Stomach (tissue), 4 donors: ENCODE results near the gene IQSEC1.

ENCODE experiments used
- EP300 ChIP-seq: sonication (generic); formaldehyde crosslinking; IDR thresholded peaks from one replicate; pipeline ENCODE4 v1.6.1; 2017; ENCODE audit warnings: antibody characterized with exemption
- POLR2AphosphoS5 ChIP-seq, 3 donors: sonication (generic); formaldehyde crosslinking; IDR thresholded peaks; one replicate each; pipeline ENCODE4 v1.6.1; 2016; ENCODE audit warnings: antibody characterized with exemption in 3 of 3
- TF ChIP-seq, protein P1 (sequence below), 7 experiments: fragments of 450-650 bp in 4 of 7; fragments of 200-600 bp in 3 of 7; sonication (generic) in 3 of 7; IDR thresholded peaks; one replicate each; pipeline ENCODE4 v1.5.1; 2016 to 2019; ENCODE audit warnings: antibody characterized with exemption in 7 of 7, control low read depth in 2 of 7, mild to moderate bottlenecking in 1 of 7

DNA sequence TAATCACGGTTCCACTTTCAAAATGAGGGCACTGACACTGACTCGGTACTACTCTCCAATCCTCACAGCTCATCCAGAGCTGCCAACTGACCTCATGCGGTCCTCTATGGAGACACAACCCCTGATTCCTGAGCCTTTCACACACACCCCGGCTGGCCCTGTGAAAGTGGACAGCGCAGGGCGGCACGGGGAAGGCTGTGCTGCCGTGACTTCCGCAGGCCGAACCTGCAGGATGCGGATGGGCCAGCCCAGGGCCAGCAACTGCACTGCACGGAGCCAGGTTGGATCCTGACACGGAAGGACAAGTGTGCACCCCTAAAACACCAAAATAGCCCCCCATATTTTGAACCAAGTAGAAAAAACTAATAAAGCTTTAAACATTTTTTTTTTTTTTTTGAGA lies 41.0 kb downstream of the IQSEC1 start:
- TF ChIP-seq, protein P1, sequence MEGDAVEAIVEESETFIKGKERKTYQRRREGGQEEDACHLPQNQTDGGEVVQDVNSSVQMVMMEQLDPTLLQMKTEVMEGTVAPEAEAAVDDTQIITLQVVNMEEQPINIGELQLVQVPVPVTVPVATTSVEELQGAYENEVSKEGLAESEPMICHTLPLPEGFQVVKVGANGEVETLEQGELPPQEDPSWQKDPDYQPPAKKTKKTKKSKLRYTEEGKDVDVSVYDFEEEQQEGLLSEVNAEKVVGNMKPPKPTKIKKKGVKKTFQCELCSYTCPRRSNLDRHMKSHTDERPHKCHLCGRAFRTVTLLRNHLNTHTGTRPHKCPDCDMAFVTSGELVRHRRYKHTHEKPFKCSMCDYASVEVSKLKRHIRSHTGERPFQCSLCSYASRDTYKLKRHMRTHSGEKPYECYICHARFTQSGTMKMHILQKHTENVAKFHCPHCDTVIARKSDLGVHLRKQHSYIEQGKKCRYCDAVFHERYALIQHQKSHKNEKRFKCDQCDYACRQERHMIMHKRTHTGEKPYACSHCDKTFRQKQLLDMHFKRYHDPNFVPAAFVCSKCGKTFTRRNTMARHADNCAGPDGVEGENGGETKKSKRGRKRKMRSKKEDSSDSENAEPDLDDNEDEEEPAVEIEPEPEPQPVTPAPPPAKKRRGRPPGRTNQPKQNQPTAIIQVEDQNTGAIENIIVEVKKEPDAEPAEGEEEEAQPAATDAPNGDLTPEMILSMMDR (IDR thresholded peaks at IDR 0.05) = no peak
- no peak for TF ChIP-seq EP300
- TF ChIP-seq POLR2AphosphoS5 (IDR thresholded peaks at IDR 0.05) = no peak
